Endodermal cell (in vitro differentiated cells): ENCODE measurements around the gene OTOP3. TPM values are rescaled to one million over a fixed set of nuclear protein-coding genes. Genes with fewer than 3 reads are reported as not detected.

Source experiments
- DNase-seq: peaks from one replicate; pipeline ENCODE4 v3.0.0-alpha.2; 2017
- H3K27ac ChIP-seq: 2 replicates; pipeline ENCODE4 v1.5.1; 2013; ENCODE audit warnings: mild to moderate bottlenecking, low read depth, low read length, moderate library complexity
- H3K27me3 ChIP-seq: 2 replicates; pipeline ENCODE4 v1.6.1; 2013; ENCODE audit warnings: mild to moderate bottlenecking, low read length, moderate library complexity; ENCODE audit not compliant: insufficient read depth, control insufficient read depth, poor library complexity, severe bottlenecking
- H3K36me3 ChIP-seq: 2 replicates; pipeline ENCODE4 v1.7.0; 2013; ENCODE audit warnings: mild to moderate bottlenecking, low read length, moderate library complexity; ENCODE audit not compliant: control insufficient read depth, insufficient read depth
- H3K4me1 ChIP-seq: one replicate; pipeline ENCODE4 v1.7.0; 2013; ENCODE audit warnings: low read length; ENCODE audit not compliant: control insufficient read depth, insufficient read depth
- H3K4me3 ChIP-seq: 2 replicates; pipeline ENCODE4 v1.5.1; 2013; ENCODE audit warnings: mild to moderate bottlenecking, low read length, moderate library complexity
- H3K9ac ChIP-seq: 2 replicates; pipeline ENCODE4 v1.6.1; 2013; ENCODE audit warnings: mild to moderate bottlenecking, low read length, moderate library complexity; ENCODE audit not compliant: poor library complexity, severe bottlenecking; ENCODE audit errors: extremely low read depth
- H3K9me3 ChIP-seq: 2 replicates; pipeline ENCODE4 v1.6.1; 2013; ENCODE audit warnings: mild to moderate bottlenecking, low read length, moderate library complexity; ENCODE audit not compliant: control insufficient read depth
- H3K27ac Mint-ChIP-seq: 2 replicates; pipeline ENCODE4 v1.8.0; 2020; ENCODE audit warnings: mixed read lengths
- H3K27me3 Mint-ChIP-seq: 2 replicates; pipeline ENCODE4 v1.8.0; 2021; ENCODE audit warnings: mild to moderate bottlenecking, mixed read lengths; ENCODE audit not compliant: insufficient read depth
- H3K36me3 Mint-ChIP-seq: 2 replicates; pipeline ENCODE4 v1.8.0; 2020; ENCODE audit warnings: low read depth, mixed read lengths
- H3K4me1 Mint-ChIP-seq: 2 replicates; pipeline ENCODE4 v1.8.0; 2020; ENCODE audit warnings: mixed read lengths
- H3K4me3 Mint-ChIP-seq: 2 replicates; pipeline ENCODE4 v1.8.0; 2020; ENCODE audit warnings: mild to moderate bottlenecking, moderate library complexity, mixed read lengths
- H3K9me3 Mint-ChIP-seq: 2 replicates; pipeline ENCODE4 v1.8.0; 2020; ENCODE audit warnings: mild to moderate bottlenecking, mixed read lengths
- CTCF ChIP-seq: fragments of 200-600 bp; sonication (generic); conservative IDR thresholded peaks from 2 replicates; pipeline ENCODE4 v1.5.0; 2021; ENCODE audit warnings: antibody characterized with exemption, mild to moderate bottlenecking
- WGBS, 2 experiments: methylation state at CpG; one replicate each; pipeline versions ENCODE4 v1.1.5 to v1.1.7; 2013; ENCODE audit warnings: missing lambda C conversion rate in 2 of 2, mixed read lengths in 1 of 2; ENCODE audit not compliant: insufficient coverage in 1 of 2, insufficient read length in 1 of 2; 5-methylcytosine and 5-hydroxymethylcytosine counted together
- long read RNA-seq, 4 experiments: library from polyadenylated mRNA in 2 of 4; library from RNA in 1 of 4; library from capped mRNA in 1 of 4; stranded (forward) in 3 of 4; unstranded in 1 of 4; transcript quantifications; one replicate each; pipeline ENCODE4 v2.0.0, GENCODE V29; 2020 to 2021; ENCODE audit warnings: inconsistent platforms in 1 of 4
- polyA plus RNA-seq, 2 experiments: library from polyadenylated mRNA; stranded (reverse); fragments of 50-300 nt; gene quantifications; one replicate each; pipeline ENCODE4 v1.2.3, GENCODE V29; 2013
- total RNA-seq, 2 donors: library from RNA; stranded (reverse); fragmentation: NEBNext Ultra II Directional in 1 of 2; extraction: Animal tissue kit (Norgen Biotek cat#: 25700) in 1 of 2; gene quantifications; 2 replicates in 1 of 2; 3 replicates in 1 of 2; pipeline ENCODE4 v1.2.1, GENCODE V29; 2021

Gene OTOP3
- not detected for total RNA-seq
- polyA plus RNA-seq (2013, experiment 1 of 2), result not detected
- not detected for polyA plus RNA-seq (2013, experiment 2 of 2)
- long read RNA-seq, experiment 1, result 0 reads
- long read RNA-seq, experiment 2, result 0 reads
- long read RNA-seq, experiment 3, result 0 reads
- long read RNA-seq, experiment 4, result 0 reads

- Histone ChIP-seq H3K4me3 (no peak within 1 kb of the TSS), H3K9ac (no peak within 1 kb of the TSS), H3K27ac (no peak within 1 kb of the TSS), H3K36me3 (no peaks in the 10 kb centered on the region), H3K27me3 (peaks cover 96% of the 10 kb centered on the region), H3K9me3 (no peaks in the 10 kb centered on the region), H3K4me1 (no peaks in the 10 kb centered on the region)
- Mint-ChIP-seq H3K4me3 (peak within 1 kb of the TSS; percentile 35), H3K27ac (no peak within 1 kb of the TSS), H3K36me3 (no peaks in the 10 kb centered on the region), H3K27me3 (peaks cover 87% of the 10 kb centered on the region), H3K4me1 (peaks cover 3% of the 10 kb centered on the region), H3K9me3 (no peaks in the 10 kb centered on the region)
- no peak for TF ChIP-seq CTCF
- 9 to 16% methylated on average over 13 to 77 of the region's 78 CpGs for WGBS, 2 experiments
- peak; percentile 82 for DNase-seq
These were observed at the start of gene OTOP3 for GRCh38 chr17:74935585-74936469. Gene OTOP3 (plus strand): TSS chr17:74935898. CDS start chr17:74935922, 24 bp downstream.

- Histone ChIP-seq H3K27me3 (peaks cover 27% of the 10 kb centered on the region), H3K9ac (no peak overlapping the region), H3K27ac (no peak overlapping the region), H3K4me3 (no peak overlapping the region), H3K9me3 (no peaks in the 10 kb centered on the region), H3K36me3 (no peaks in the 10 kb centered on the region), H3K4me1 (no peaks in the 10 kb centered on the region)
- no peaks in the 10 kb centered on the region for H3K36me3 Mint-ChIP-seq
- WGBS, 2 experiments, result 83 to 84% methylated on average over 10 to 13 of the region's 13 CpGs
- no peak overlapping the region for H3K4me3 Mint-ChIP-seq
- H3K4me1 Mint-ChIP-seq, result no peaks in the 10 kb centered on the region
- H3K9me3 Mint-ChIP-seq, result no peaks in the 10 kb centered on the region
- DNase-seq, result no peak
- H3K27ac Mint-ChIP-seq, result no peak overlapping the region
- H3K27me3 Mint-ChIP-seq, result peaks cover 34% of the 10 kb centered on the region
- no peak for TF ChIP-seq CTCF
These were observed 47.2 kb upstream of the OTOP3 start for GRCh38 chr17:74888469-74888868.

GRCh38 chr17:74890554-74890953 lies 45.1 kb upstream of the OTOP3 start:
- no peak overlapping the region for H3K27ac ChIP-seq
- H3K9me3 Mint-ChIP-seq, result no peaks in the 10 kb centered on the region
- peaks cover 8% of the 10 kb centered on the region for H3K4me1 Mint-ChIP-seq
- H3K4me1 ChIP-seq, result no peaks in the 10 kb centered on the region
- 93 to 100% methylated on average over 5 to 7 of the region's 7 CpGs for WGBS, 2 experiments
- no peak for TF ChIP-seq CTCF
- H3K27ac Mint-ChIP-seq, result no peak overlapping the region
- H3K27me3 Mint-ChIP-seq, result peaks cover 51% of the 10 kb centered on the region
- no peaks in the 10 kb centered on the region for H3K36me3 ChIP-seq
- H3K4me3 ChIP-seq, result no peak overlapping the region
- no peaks in the 10 kb centered on the region for H3K9me3 ChIP-seq
- no peak overlapping the region for H3K4me3 Mint-ChIP-seq
- H3K36me3 Mint-ChIP-seq, result no peaks in the 10 kb centered on the region
- DNase-seq, result no peak
- no peak overlapping the region for H3K9ac ChIP-seq
- peaks cover 47% of the 10 kb centered on the region for H3K27me3 ChIP-seq
